Measurements from ENCODE around the gene BTNL2. TPM values are rescaled to one million over a fixed set of nuclear protein-coding genes. Genes with fewer than 3 reads are reported as not detected.

Gene BTNL2
- total RNA-seq, 1 experiment from 2014 or later, result not detected

- H3K9me3 Mint-ChIP-seq, result no peaks in the 10 kb centered on the region
- Histone ChIP-seq H3K79me2 (ENCODE audit: insufficient read depth, low read length) (no peaks in the 10 kb centered on the region), H3K23ac (ENCODE audit: insufficient read length, low read depth, low read length) (no peak overlapping the region), H4K8ac (replicated peaks; ENCODE audit: insufficient read length, low read depth, low read length) (no peak overlapping the region), H2AK5ac (ENCODE audit: insufficient read length, low read length) (no peak overlapping the region), H3K79me1 (ENCODE audit: insufficient read depth, low read depth, low read length, poor library complexity, severe bottlenecking) (no peaks in the 10 kb centered on the region), H3K4me1 (ENCODE audit: insufficient read depth, low read length) (no peaks in the 10 kb centered on the region), H3K23me2 (ENCODE audit: insufficient read length, low read depth, low read length, poor library complexity, severe bottlenecking) (peaks cover 3% of the 10 kb centered on the region), H3T11ph (ENCODE audit: low read length) (no peak overlapping the region), H3K4me2 (ENCODE audit: insufficient read depth, insufficient read length, low read length) (peak overlapping the region; percentile 57), H3K9ac (ENCODE audit: extremely low read depth, insufficient read length, low read length) (no peak overlapping the region), H2AFZ (ENCODE audit: low read length) (peak overlapping the region; percentile 100), H2BK5ac (ENCODE audit: insufficient read length, low read length) (no peak overlapping the region), H2BK20ac (ENCODE audit: low read depth, low read length, poor library complexity, severe bottlenecking) (no peak overlapping the region), H3K18ac (ENCODE audit: insufficient read length, low read depth, low read length) (no peak overlapping the region), H4K5ac (ENCODE audit: insufficient read length, low read depth, low read length) (no peak overlapping the region), H3K14ac (ENCODE audit: insufficient read depth, low read length) (no peak overlapping the region), H2BK12ac (ENCODE audit: insufficient read length, low read depth, low read length) (no peak overlapping the region), H3K27me3 (ENCODE audit: insufficient read depth, low read length) (no peaks in the 10 kb centered on the region), H3K9me3 (ENCODE audit: control insufficient read depth, low read depth, low read length) (no peaks in the 10 kb centered on the region), H3K4ac (ENCODE audit: low read depth, low read length) (no peak overlapping the region), H2BK120ac (ENCODE audit: low read depth, low read length, poor library complexity, severe bottlenecking) (no peak overlapping the region), H2BK15ac (ENCODE audit: low read depth, low read length) (no peak overlapping the region), H3K56ac (ENCODE audit: insufficient read length, low read depth, low read length) (no peak overlapping the region), H4K91ac (ENCODE audit: insufficient read length, low read depth, low read length) (no peak overlapping the region), H3K27ac (ENCODE audit: insufficient read length, low read depth, low read length) (no peak overlapping the region), H4K20me1 (ENCODE audit: control insufficient read depth, insufficient read depth, insufficient read length) (no peaks in the 10 kb centered on the region)
- H3K27ac Mint-ChIP-seq, result no peak overlapping the region
- no CpG with 5 or more reads among the region's 3 CpGs for WGBS (ENCODE audit: extremely low coverage, insufficient read length, low lambda C conversion rate)
- H3K36me3 Mint-ChIP-seq (ENCODE audit: insufficient read depth in 1 of 3, low read depth in 3 of 3), result no peaks in the 10 kb centered on the region
- DNase-seq, result no peak
- H3K27me3 Mint-ChIP-seq (ENCODE audit: low read depth), result peaks cover 21% of the 10 kb centered on the region
- H3K4me3 Mint-ChIP-seq, result peak overlapping the region in 1 of 2 experiments; percentile 51; a peak in 1 of 5 replicates
- peaks cover 10 to 11% of the 10 kb centered on the region in 2 experiments for H3K4me1 Mint-ChIP-seq
- TF ChIP-seq CTCF (conservative IDR thresholded peaks at IDR 0.05), result no peak
Observed at GRCh38 chr6:32416036-32416435, 9.1 kb upstream of the BTNL2 start.
